HG02870 (cell line): ENCODE measurements around the gene YJEFN3.

Experiments used
- ATAC-seq: cut with Tn5 transposase; IDR thresholded peaks from one replicate; pipeline ENCODE4 v1.9.1; 2021; ENCODE audit warnings: mild to moderate bottlenecking, moderate library complexity; ENCODE audit not compliant: unreplicated experiment

The YJEFN3 gene

GRCh38 chr19:19537075-19538048 lies 8.7 kb downstream of the YJEFN3 start:
- ATAC-seq: no peak

- no peak for ATAC-seq
Observed at GRCh38 chr19:19538061-19538784, 9.5 kb downstream of the YJEFN3 start, which contains the start of gene CILP2. Gene CILP2 (plus strand): TSS chr19:19538265. CDS start chr19:19538350, 85 bp downstream.

GRCh38 chr19:19538785-19539166 lies 10.1 kb downstream of the YJEFN3 start:
- no peak for ATAC-seq

GRCh38 chr19:19539698-19540063 lies 11.0 kb downstream of the YJEFN3 start:
- ATAC-seq: no peak

- ATAC-seq: no peak
Observed at GRCh38 chr19:19540064-19540714, 11.5 kb downstream of the YJEFN3 start.

- ATAC-seq: peak; percentile 69
Observed at GRCh38 chr19:19540715-19541515, 12.2 kb downstream of the YJEFN3 start.

GRCh38 chr19:19541616-19542015 lies 12.9 kb downstream of the YJEFN3 start:
- no peak for ATAC-seq

GRCh38 chr19:19542507-19542906 lies 13.8 kb downstream of the YJEFN3 start:
- ATAC-seq: no peak

- ATAC-seq: no peak
Observed at GRCh38 chr19:19543101-19543500, 14.4 kb downstream of the YJEFN3 start.

- ATAC-seq: no peak
Observed at GRCh38 chr19:19543640-19544039, 14.9 kb downstream of the YJEFN3 start.

- no peak for ATAC-seq
Observed at GRCh38 chr19:19544257-19544953, 15.7 kb downstream of the YJEFN3 start.

- ATAC-seq: no peak
Observed at GRCh38 chr19:19544954-19545591, 16.4 kb downstream of the YJEFN3 start.

GRCh38 chr19:19545707-19546106 lies 17.0 kb downstream of the YJEFN3 start:
- no peak for ATAC-seq

- ATAC-seq: no peak
Observed at GRCh38 chr19:19546751-19547162, 18.0 kb downstream of the YJEFN3 start.

- no peak for ATAC-seq
Observed at GRCh38 chr19:19547674-19548336, 19.1 kb downstream of the YJEFN3 start.

- no peak for ATAC-seq
Observed at GRCh38 chr19:19548915-19549759, 20.4 kb downstream of the YJEFN3 start.

- ATAC-seq: no peak
Observed at GRCh38 chr19:19549804-19550464, 21.2 kb downstream of the YJEFN3 start.
